SK-N-SH (cell line): Measurements from ENCODE around the gene ANK2. TPM values are rescaled to one million over a fixed set of nuclear protein-coding genes. Genes with fewer than 3 reads are reported as not detected.

Experiments used
- CTCF ChIA-PET: fragments of 300-600, 350-600 bp; formaldehyde crosslinking; extraction: SDS; loops from one replicate; lab custom pipeline; 2021; lab: Yijun Ruan, JAX
- POLR2A ChIA-PET: fragments of 350-600 bp; sonication (Branson Sonifier 250); formaldehyde crosslinking; extraction: SDS; loops from one replicate; lab custom pipeline; 2020; ENCODE audit warnings: antibody characterized with exemption, inconsistent platforms; lab: Yijun Ruan, JAX
- DNase-seq: peaks from one replicate; pipeline ENCODE4 v3.0.0; 2012
- H2AFZ ChIP-seq: fragments of 200-600 bp; sonication (generic); 2 replicates; pipeline ENCODE4 v1.8.1; 2016; ENCODE audit warnings: antibody characterized with exemption, mild to moderate bottlenecking, low read depth
- H3F3A ChIP-seq: fragments of 200-600 bp; sonication (generic); replicated peaks from 2 replicates; pipeline ENCODE3; 2016; ENCODE audit warnings: antibody characterized with exemption, mild to moderate bottlenecking; ENCODE audit not compliant: insufficient read depth
- H3K27ac ChIP-seq, 2 experiments: fragments of 200-500 bp in 1 of 2; fragments of 200-600 bp in 1 of 2; sonication (Bioruptor generic) in 1 of 2; sonication (generic), shearing (Covaris generic) in 1 of 2; 2 replicates each; pipeline versions ENCODE4 v1.5.1 to v1.6.1; 2014 to 2016; ENCODE audit warnings: low read depth in 2 of 2, inconsistent platforms in 1 of 2, low read length in 1 of 2, mild to moderate bottlenecking in 1 of 2, mixed read lengths in 1 of 2
- H3K27me3 ChIP-seq: fragments of 200-600 bp; sonication (generic), shearing (Covaris generic); 2 replicates; pipeline ENCODE4 v1.6.1; 2016; ENCODE audit warnings: mixed run types; ENCODE audit not compliant: insufficient read depth
- H3K36me3 ChIP-seq, 2 experiments: fragments of 200-500 bp in 1 of 2; fragments of 200-600 bp in 1 of 2; sonication (Bioruptor generic) in 1 of 2; sonication (generic) in 1 of 2; replicated peaks in 1 of 2; 2 replicates each; pipeline versions ENCODE3 to v1.5.1; 2014 to 2016; ENCODE audit warnings: low read length in 1 of 2, mild to moderate bottlenecking in 1 of 2; ENCODE audit not compliant: insufficient read depth in 2 of 2, control insufficient read depth in 1 of 2
- H3K4me1 ChIP-seq, 2 experiments: fragments of 200-500 bp in 1 of 2; fragments of 200-600 bp in 1 of 2; sonication (Bioruptor generic) in 1 of 2; sonication (generic), shearing (Covaris generic) in 1 of 2; 2 replicates each; pipeline versions ENCODE4 v1.5.1 to v1.6.1; 2014 to 2016; ENCODE audit warnings: low read depth in 1 of 2, low read length in 1 of 2, mixed run types in 1 of 2; ENCODE audit not compliant: insufficient read depth in 2 of 2, control insufficient read depth in 1 of 2
- H3K4me2 ChIP-seq: fragments of 200-600 bp; sonication (generic), shearing (Covaris generic); 2 replicates; pipeline ENCODE4 v1.6.1; 2017; ENCODE audit warnings: mixed run types
- H3K4me3 ChIP-seq, 2 experiments: fragments of 200-500 bp in 1 of 2; fragments of 200-600 bp in 1 of 2; sonication (Bioruptor generic) in 1 of 2; sonication (generic), shearing (Covaris generic) in 1 of 2; 2 replicates each; pipeline versions ENCODE4 v1.5.1 to v1.8.1; 2014 to 2016; ENCODE audit warnings: low read depth in 2 of 2, inconsistent platforms in 1 of 2, low read length in 1 of 2, mild to moderate bottlenecking in 1 of 2, mixed read lengths in 1 of 2, moderate library complexity in 1 of 2
- H3K79me2 ChIP-seq: fragments of 200-600 bp; sonication (generic); 2 replicates; pipeline ENCODE4 v1.8.1; 2017; ENCODE audit warnings: mild to moderate bottlenecking; ENCODE audit not compliant: insufficient read depth
- H3K9ac ChIP-seq: fragments of 200-600 bp; sonication (generic); 2 replicates; pipeline ENCODE4 v1.6.1; 2017; ENCODE audit warnings: mixed run types
- H3K9me2 ChIP-seq: fragments of 200-600 bp; sonication (generic); 2 replicates; pipeline ENCODE4 v1.6.1; 2017; ENCODE audit warnings: mixed run types
- H3K9me3 ChIP-seq: fragments of 200-600 bp; sonication (generic); 2 replicates; pipeline ENCODE4 v1.6.1; 2017; ENCODE audit warnings: mixed run types, mild to moderate bottlenecking, moderate library complexity
- H4K20me1 ChIP-seq: fragments of 200-600 bp; sonication (generic); 2 replicates; pipeline ENCODE4 v1.6.1; 2017; ENCODE audit warnings: mild to moderate bottlenecking, mixed run types; ENCODE audit not compliant: insufficient read depth
- ELF1 ChIP-seq: IDR thresholded peaks from 2 replicates; pipeline ENCODE4 v1.4.0; 2012
- EP300 ChIP-seq, 2 experiments: IDR thresholded peaks; 2 replicates each; pipeline versions ENCODE4 v1.4.0 to v1.6.1; 2012; ENCODE audit warnings: borderline replicate concordance in 1 of 2, low read depth in 1 of 2, low read length in 1 of 2
- EZH2phosphoT487 ChIP-seq: fragments of 200-600 bp; sonication (generic); IDR thresholded peaks from 2 replicates; pipeline ENCODE4 v1.6.1; 2017; ENCODE audit warnings: low read depth, mixed run types, mild to moderate bottlenecking, antibody characterized with exemption, moderate library complexity, borderline replicate concordance
- FOSL2 ChIP-seq: IDR thresholded peaks from 2 replicates; pipeline ENCODE4 v1.4.0; 2012; ENCODE audit warnings: low read depth, mild to moderate bottlenecking, moderate library complexity, borderline replicate concordance
- FOXJ3 ChIP-seq: sonication (generic); formaldehyde crosslinking; IDR thresholded peaks from 2 replicates; pipeline ENCODE4 v1.5.1; 2020; ENCODE audit warnings: mild to moderate bottlenecking, missing genetic modification reagents
- GATA2 ChIP-seq: sonication (generic); formaldehyde crosslinking; IDR thresholded peaks from 2 replicates; pipeline ENCODE4 v1.5.0; 2020; ENCODE audit warnings: mild to moderate bottlenecking, missing genetic modification reagents
- JUND ChIP-seq: IDR thresholded peaks from 2 replicates; pipeline ENCODE4 v1.4.0; 2012
- MAX ChIP-seq: IDR thresholded peaks from 2 replicates; pipeline ENCODE4 v1.4.0; 2012; ENCODE audit warnings: low read depth
- MEF2A ChIP-seq: IDR thresholded peaks from 2 replicates; pipeline ENCODE4 v1.4.0; 2012; ENCODE audit warnings: low read depth, borderline replicate concordance
- MXI1 ChIP-seq: IDR thresholded peaks from 2 replicates; pipeline ENCODE4 v1.6.1; 2012; ENCODE audit warnings: mild to moderate bottlenecking, low read depth, low read length, improper control_type of control experiment
- NFIC ChIP-seq: IDR thresholded peaks from 2 replicates; pipeline ENCODE4 v1.4.0; 2012; ENCODE audit warnings: borderline replicate concordance
- PBX3 ChIP-seq: IDR thresholded peaks from 2 replicates; pipeline ENCODE4; 2012
- POLR2AphosphoS5 ChIP-seq: IDR thresholded peaks from 2 replicates; pipeline ENCODE4 v1.6.1; 2012; ENCODE audit warnings: low read depth, low read length
- RAD21 ChIP-seq: IDR thresholded peaks from 2 replicates; pipeline ENCODE4 v1.6.1; 2012; ENCODE audit warnings: mild to moderate bottlenecking, low read length
- SIN3A ChIP-seq: IDR thresholded peaks from 2 replicates; pipeline ENCODE4 v1.6.1; 2012; ENCODE audit warnings: low read depth, mild to moderate bottlenecking, low read length, moderate library complexity, borderline replicate concordance
- SMC3 ChIP-seq: IDR thresholded peaks from 2 replicates; pipeline ENCODE4 v1.6.1; 2012; ENCODE audit warnings: low read depth, low read length, improper control_type of control experiment
- TAF1 ChIP-seq: IDR thresholded peaks from 2 replicates; pipeline ENCODE4 v1.6.1; 2012; ENCODE audit warnings: low read depth, mild to moderate bottlenecking, low read length, moderate library complexity, borderline replicate concordance
- TEAD4 ChIP-seq: IDR thresholded peaks from 2 replicates; pipeline ENCODE4 v1.4.0; 2012; ENCODE audit warnings: mild to moderate bottlenecking, borderline replicate concordance; ENCODE audit not compliant: insufficient read depth
- USF1 ChIP-seq: IDR thresholded peaks from 2 replicates; pipeline ENCODE4 v1.4.0; 2012; ENCODE audit warnings: low read depth, borderline replicate concordance
- YY1 ChIP-seq: IDR thresholded peaks from 2 replicates; pipeline ENCODE4 v1.4.0; 2012; ENCODE audit warnings: low read depth, mild to moderate bottlenecking
- WGBS: methylation state at CpG from one replicate; pipeline ENCODE4 v1.1.6; 2017; ENCODE audit warnings: low lambda C conversion rate; 5-methylcytosine and 5-hydroxymethylcytosine counted together
- polyA plus RNA-seq, 3 experiments: library from polyadenylated mRNA; depleted of rRNA; stranded (reverse); fragments of >200 nt; gene quantifications; 2 replicates each; pipeline ENCODE4 v1.2.3, GENCODE V29; 2012
- TF ChIP-seq, protein P1 (sequence below): fragments of 150-350 bp; IDR thresholded peaks from 2 replicates; pipeline ENCODE4 v1.6.1; 2016; ENCODE audit warnings: mild to moderate bottlenecking, low read depth, low read length

The ANK2 gene
- polyA plus RNA-seq, 1 of the 3 experiments (the other 2 are of a cell fraction): 0.69 TPM

- TF ChIP-seq MXI1 (no peak), TAF1 (no peak), JUND (no peak), MAX (no peak), POLR2AphosphoS5 (no peak), USF1 (no peak), SMC3 (no peak)
- no peaks in the 10 kb centered on the region for H3K36me3 ChIP-seq
- no peak overlapping the region for H3K9ac ChIP-seq
- H3K4me1 ChIP-seq: no peaks in the 10 kb centered on the region
- H3F3A ChIP-seq: no peaks in the 10 kb centered on the region
- H3K79me2 ChIP-seq: no peaks in the 10 kb centered on the region
- H3K4me3 ChIP-seq: no peak overlapping the region
- H3K27me3 ChIP-seq: no peaks in the 10 kb centered on the region
- H3K9me2 ChIP-seq: no peaks in the 10 kb centered on the region
- H3K9me3 ChIP-seq: no peaks in the 10 kb centered on the region
- H3K27ac ChIP-seq: no peak overlapping the region
- no peak overlapping the region for H3K4me2 ChIP-seq
- no peak overlapping the region for H2AFZ ChIP-seq
- POLR2A ChIA-PET: no interaction called here
- CTCF ChIA-PET: interaction anchor here (7.1 kb wide), 1 partner anchor 14 kb away, joined by 35 read pairs; no protein-coding TSS in a partner anchor
- WGBS: 62% methylated on average over 4 of the region's 4 CpGs
- no peaks in the 10 kb centered on the region for H4K20me1 ChIP-seq
- no peak for DNase-seq
Observed at GRCh38 chr4:113409181-113409580, 359.7 kb downstream of the ANK2 start.

GRCh38 chr4:113410686-113411085, 361.2 kb downstream of the ANK2 start:
- Histone ChIP-seq H2AFZ (no peak overlapping the region), H3K4me3 (no peak overlapping the region), H3K36me3 (no peaks in the 10 kb centered on the region), H3K9me2 (no peaks in the 10 kb centered on the region), H3K27ac (no peak overlapping the region), H3K9me3 (no peaks in the 10 kb centered on the region), H3K4me2 (no peak overlapping the region), H3K4me1 (no peaks in the 10 kb centered on the region), H3K9ac (no peak overlapping the region), H3K27me3 (no peaks in the 10 kb centered on the region), H4K20me1 (no peaks in the 10 kb centered on the region), H3F3A (no peaks in the 10 kb centered on the region), H3K79me2 (no peaks in the 10 kb centered on the region)
- CTCF ChIA-PET: interaction anchor here (7.1 kb wide), 1 partner anchor 16 kb away, joined by 35 read pairs; no protein-coding TSS in a partner anchor
- POLR2A ChIA-PET: no interaction called here
- DNase-seq: no peak
- TF ChIP-seq TEAD4: no peak
- TF ChIP-seq YY1: no peak
- no peak for TF ChIP-seq SMC3
- TF ChIP-seq NFIC: no peak
- no peak for TF ChIP-seq ELF1
- TF ChIP-seq RAD21: no peak
- no peak for TF ChIP-seq SIN3A
- no peak for TF ChIP-seq EP300 (IDR thresholded peaks at IDR 0.05; ENCODE audit: borderline replicate concordance in 1 of 2, low read depth in 1 of 2, low read length in 1 of 2)
- TF ChIP-seq MEF2A: no peak
- no peak for TF ChIP-seq USF1
- TF ChIP-seq EZH2phosphoT487: no peak
- no peak for TF ChIP-seq FOXJ3 (CRISPR knock-in tag)
- TF ChIP-seq, protein P1, sequence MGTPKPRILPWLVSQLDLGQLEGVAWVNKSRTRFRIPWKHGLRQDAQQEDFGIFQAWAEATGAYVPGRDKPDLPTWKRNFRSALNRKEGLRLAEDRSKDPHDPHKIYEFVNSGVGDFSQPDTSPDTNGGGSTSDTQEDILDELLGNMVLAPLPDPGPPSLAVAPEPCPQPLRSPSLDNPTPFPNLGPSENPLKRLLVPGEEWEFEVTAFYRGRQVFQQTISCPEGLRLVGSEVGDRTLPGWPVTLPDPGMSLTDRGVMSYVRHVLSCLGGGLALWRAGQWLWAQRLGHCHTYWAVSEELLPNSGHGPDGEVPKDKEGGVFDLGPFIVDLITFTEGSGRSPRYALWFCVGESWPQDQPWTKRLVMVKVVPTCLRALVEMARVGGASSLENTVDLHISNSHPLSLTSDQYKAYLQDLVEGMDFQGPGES: no peak
- TF ChIP-seq FOSL2: no peak
- no peak for TF ChIP-seq PBX3
- TF ChIP-seq GATA2: no peak
- no peak for TF ChIP-seq JUND
